HEK293 (cell line): ENCODE results near the gene TCEAL1.

Source experiments
- CTCF ChIA-PET: fragments of 350-600 bp; formaldehyde crosslinking; extraction: SDS; loops from one replicate; lab custom pipeline; 2021; ENCODE audit warnings: antibody characterized with exemption; lab: Yijun Ruan, JAX
- POLR2A ChIA-PET: fragments of 300-600 bp; formaldehyde crosslinking; extraction: SDS; loops from one replicate; lab custom pipeline; 2020; ENCODE audit warnings: antibody characterized with exemption, inconsistent platforms; lab: Yijun Ruan, JAX
- H3K27ac ChIP-seq: fragments of 200-500 bp; sonication (Bioruptor generic); 2 replicates; pipeline ENCODE4 v1.5.1; 2014; ENCODE audit warnings: low read depth, low read length, control low read depth, inconsistent platforms; ENCODE audit errors: extremely low read depth
- H3K36me3 ChIP-seq, 2 experiments: fragments of 200-500 bp in 1 of 2; sonication (Bioruptor generic) in 1 of 2; 1 replicate in 1 of 2; 2 replicates in 1 of 2; pipeline ENCODE4 v1.5.1; 2014 to 2017; ENCODE audit warnings: inconsistent platforms in 2 of 2, low read length in 2 of 2; ENCODE audit not compliant: control insufficient read depth in 2 of 2, insufficient read depth in 1 of 2
- H3K4me1 ChIP-seq: fragments of 200-500 bp; sonication (Bioruptor generic); 2 replicates; pipeline ENCODE4 v1.5.1; 2014; ENCODE audit warnings: mild to moderate bottlenecking, low read length, inconsistent platforms; ENCODE audit not compliant: control insufficient read depth, insufficient read depth
- H3K4me3 ChIP-seq: 2 replicates; pipeline ENCODE4 v1.5.1; 2011; ENCODE audit warnings: low read depth, mild to moderate bottlenecking, control low read depth, low read length, moderate library complexity
- H3K9me3 ChIP-seq: fragments of 200-500 bp; sonication (Bioruptor generic); 2 replicates; pipeline ENCODE4 v1.5.1; 2014; ENCODE audit warnings: low read depth, low read length, inconsistent platforms; ENCODE audit not compliant: control insufficient read depth, insufficient read depth
- GLIS2 ChIP-seq: fragments of 450-650 bp; formaldehyde crosslinking; IDR thresholded peaks from 2 replicates; pipeline ENCODE4 v1.5.1; 2016; ENCODE audit warnings: missing biosample characterization, missing genetic modification characterization
- HOXC10 ChIP-seq: sonication (generic); formaldehyde crosslinking; IDR thresholded peaks from 2 replicates; pipeline ENCODE4 v1.8.1; 2023; ENCODE audit warnings: mild to moderate bottlenecking, missing genetic modification reagents
- HOXD13 ChIP-seq: sonication (generic); formaldehyde crosslinking; IDR thresholded peaks from 2 replicates; pipeline ENCODE4 v1.8.0; 2022; ENCODE audit warnings: missing genetic modification reagents, borderline replicate concordance
- KLF1 ChIP-seq: fragments of 450-650 bp; formaldehyde crosslinking; IDR thresholded peaks from 2 replicates; pipeline ENCODE4 v1.5.1; 2016; ENCODE audit warnings: missing biosample characterization, missing genetic modification characterization
- KLF9 ChIP-seq: fragments of 450-650 bp; formaldehyde crosslinking; IDR thresholded peaks from 2 replicates; pipeline ENCODE4 v1.5.1; 2016; ENCODE audit warnings: missing biosample characterization, missing genetic modification characterization, low read depth
- RBAK ChIP-seq: fragments of 450-650 bp; formaldehyde crosslinking; IDR thresholded peaks from 2 replicates; pipeline ENCODE4 v1.5.1; 2016; ENCODE audit warnings: missing biosample characterization, missing genetic modification characterization
- TCF7L2 ChIP-seq: IDR thresholded peaks from 2 replicates; pipeline ENCODE4 v1.6.1; 2011; ENCODE audit warnings: low read depth, mild to moderate bottlenecking, inconsistent platforms, low read length, moderate library complexity, borderline replicate concordance
- TRIM28 ChIP-seq: IDR thresholded peaks from 2 replicates; pipeline ENCODE4 v1.6.1; 2011; ENCODE audit warnings: low read length, control low read depth, borderline replicate concordance
- WT1 ChIP-seq: fragments of 450-650 bp; formaldehyde crosslinking; IDR thresholded peaks from 2 replicates; pipeline ENCODE4 v1.5.1; 2016; ENCODE audit warnings: missing biosample characterization, missing genetic modification characterization
- ZFHX2 ChIP-seq: fragments of 450-650 bp; formaldehyde crosslinking; conservative IDR thresholded peaks from 2 replicates; pipeline ENCODE4 v1.5.1; 2016; ENCODE audit warnings: missing biosample characterization, missing genetic modification characterization
- ZNF155 ChIP-seq: fragments of 450-650 bp; formaldehyde crosslinking; IDR thresholded peaks from 2 replicates; pipeline ENCODE4 v1.5.1; 2016; ENCODE audit warnings: missing biosample characterization, missing genetic modification characterization
- ZNF175 ChIP-seq: fragments of 450-650 bp; formaldehyde crosslinking; IDR thresholded peaks from 2 replicates; pipeline ENCODE4 v1.5.1; 2016; ENCODE audit warnings: missing biosample characterization, missing genetic modification characterization
- ZNF280D ChIP-seq: fragments of 450-650 bp; formaldehyde crosslinking; IDR thresholded peaks from 2 replicates; pipeline ENCODE4 v1.5.1; 2016; ENCODE audit warnings: missing biosample characterization, missing genetic modification characterization
- ZNF302 ChIP-seq: fragments of 450-650 bp; formaldehyde crosslinking; IDR thresholded peaks from 2 replicates; pipeline ENCODE4 v1.5.1; 2016; ENCODE audit warnings: missing biosample characterization, missing genetic modification characterization, low read depth
- ZNF335 ChIP-seq: fragments of 450-650 bp; formaldehyde crosslinking; conservative IDR thresholded peaks from 2 replicates; pipeline ENCODE4 v1.5.1; 2016; ENCODE audit warnings: missing biosample characterization, missing genetic modification characterization
- ZNF350 ChIP-seq: fragments of 450-650 bp; formaldehyde crosslinking; IDR thresholded peaks from 2 replicates; pipeline ENCODE4 v1.5.0; 2017; ENCODE audit warnings: missing biosample characterization, mild to moderate bottlenecking, missing genetic modification characterization
- ZNF473 ChIP-seq: fragments of 450-650 bp; formaldehyde crosslinking; IDR thresholded peaks from 2 replicates; pipeline ENCODE4 v1.5.1; 2017; ENCODE audit warnings: missing biosample characterization, missing genetic modification characterization
- ZNF558 ChIP-seq: fragments of 450-650 bp; formaldehyde crosslinking; IDR thresholded peaks from 2 replicates; pipeline ENCODE4 v1.5.1; 2016; ENCODE audit warnings: missing biosample characterization, missing genetic modification characterization
- ZNF560 ChIP-seq: fragments of 450-650 bp; formaldehyde crosslinking; IDR thresholded peaks from 2 replicates; pipeline ENCODE4 v1.5.1; 2017; ENCODE audit warnings: missing biosample characterization, missing genetic modification characterization, borderline replicate concordance
- ZNF624 ChIP-seq: fragments of 450-650 bp; formaldehyde crosslinking; IDR thresholded peaks from 2 replicates; pipeline ENCODE4 v1.5.1; 2017; ENCODE audit warnings: missing biosample characterization, missing genetic modification characterization
- ZNF626 ChIP-seq: fragments of 450-650 bp; sonication (Bioruptor Pico); formaldehyde crosslinking; IDR thresholded peaks from 2 replicates; pipeline ENCODE4 v1.5.1; 2018; ENCODE audit warnings: missing biosample characterization, missing genetic modification characterization, inconsistent platforms
- ZNF629 ChIP-seq: fragments of 450-650 bp; formaldehyde crosslinking; IDR thresholded peaks from 2 replicates; pipeline ENCODE4 v1.5.1; 2017; ENCODE audit warnings: missing biosample characterization, missing genetic modification characterization
- ZNF664 ChIP-seq: fragments of 450-650 bp; formaldehyde crosslinking; IDR thresholded peaks from 2 replicates; pipeline ENCODE4 v1.5.1; 2016; ENCODE audit warnings: missing biosample characterization, missing genetic modification characterization
- ZNF677 ChIP-seq: fragments of 450-650 bp; IDR thresholded peaks from 2 replicates; pipeline ENCODE4 v1.5.0; 2018; ENCODE audit warnings: missing biosample characterization, mild to moderate bottlenecking, missing genetic modification characterization, moderate library complexity
- ZNF701 ChIP-seq: fragments of 450-650 bp; formaldehyde crosslinking; IDR thresholded peaks from 2 replicates; pipeline ENCODE4 v1.5.1; 2016; ENCODE audit warnings: missing biosample characterization, missing genetic modification characterization
- ZSCAN23 ChIP-seq: fragments of 450-650 bp; formaldehyde crosslinking; IDR thresholded peaks from 2 replicates; pipeline ENCODE4 v1.5.1; 2016; ENCODE audit warnings: missing biosample characterization, missing genetic modification characterization
- ZXDB ChIP-seq: fragments of 450-650 bp; formaldehyde crosslinking; IDR thresholded peaks from 2 replicates; pipeline ENCODE4 v1.5.1; 2016; ENCODE audit warnings: missing biosample characterization, missing genetic modification characterization
- TF ChIP-seq, protein P1 (sequence below): fragments of 450-650 bp; formaldehyde crosslinking; IDR thresholded peaks from 2 replicates; pipeline ENCODE4 v1.5.1; 2016; ENCODE audit warnings: missing biosample characterization, missing genetic modification characterization
- TF ChIP-seq, protein P2 (sequence below): fragments of 450-650 bp; formaldehyde crosslinking; IDR thresholded peaks from 2 replicates; pipeline ENCODE4 v1.5.1; 2016; ENCODE audit warnings: missing biosample characterization, missing genetic modification characterization, borderline replicate concordance
- TF ChIP-seq, protein P3 (sequence below): fragments of 450-650 bp; formaldehyde crosslinking; IDR thresholded peaks from 2 replicates; pipeline ENCODE4 v1.5.1; 2016; ENCODE audit warnings: missing biosample characterization, missing genetic modification characterization

The TCEAL1 gene

DNA sequence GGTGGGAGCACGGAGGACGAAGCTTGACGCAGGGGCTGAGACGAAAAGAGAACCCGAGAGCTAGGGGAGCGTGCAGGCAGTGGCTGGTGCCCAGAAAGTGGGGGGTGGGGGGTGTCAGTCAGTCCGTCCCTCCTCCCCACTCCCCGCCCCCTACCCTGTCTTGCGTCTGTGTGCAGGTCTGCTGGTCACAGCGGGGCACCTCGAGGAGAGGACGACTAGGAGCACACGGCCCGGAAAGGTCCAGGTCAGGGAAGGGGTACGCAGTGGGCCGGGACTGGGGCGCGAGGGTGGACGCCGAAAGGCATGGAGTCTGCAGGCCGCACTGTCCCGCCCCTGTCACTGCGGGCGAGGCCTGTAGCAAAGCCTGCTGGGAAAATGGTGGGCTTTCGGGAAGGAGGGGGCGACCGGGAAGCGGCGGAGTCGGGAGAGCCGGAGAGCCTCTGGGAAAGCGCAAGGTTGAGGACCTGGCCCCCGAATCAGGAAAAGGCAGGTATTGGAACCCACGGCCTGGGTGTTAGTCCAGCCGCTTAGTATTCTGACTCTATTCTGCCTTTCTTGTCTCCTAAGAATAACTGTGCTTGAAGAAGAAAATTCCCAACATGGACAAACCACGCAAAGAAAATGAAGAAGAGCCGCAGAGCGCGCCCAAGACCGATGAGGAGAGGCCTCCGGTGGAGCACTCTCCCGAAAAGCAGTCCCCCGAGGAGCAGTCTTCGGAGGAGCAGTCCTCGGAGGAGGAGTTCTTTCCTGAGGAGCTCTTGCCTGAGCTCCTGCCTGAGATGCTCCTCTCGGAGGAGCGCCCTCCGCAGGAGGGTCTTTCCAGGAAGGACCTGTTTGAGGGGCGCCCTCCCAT lies 769 bp downstream of the TCEAL1 start (continued):
- TF ChIP-seq ZNF560 (tag by site-specific recombination) (no peak), KLF9 (tag by site-specific recombination) (peak; percentile 84), ZNF664 (tag by site-specific recombination) (no peak), ZNF155 (no peak), TCF7L2 (no peak; the same call in 1 of the 2 replicates), ZNF558 (tag by site-specific recombination) (no peak), ZNF624 (tag by site-specific recombination) (no peak), ZNF350 (no peak), ZNF473 (tag by site-specific recombination) (no peak), ZNF629 (tag by site-specific recombination) (peak; percentile 18; the same call in 1 of the 2 replicates), ZNF626 (no peak), HOXC10 (CRISPR knock-in tag) (no peak), ZSCAN23 (tag by site-specific recombination) (no peak), KLF1 (peak; percentile 64), ZNF701 (no peak), ZFHX2 (peak; percentile 72; the same call in 1 of the 2 replicates), RBAK (tag by site-specific recombination) (no peak), ZNF280D (tag by site-specific recombination) (no peak)
- TF ChIP-seq, protein P1, sequence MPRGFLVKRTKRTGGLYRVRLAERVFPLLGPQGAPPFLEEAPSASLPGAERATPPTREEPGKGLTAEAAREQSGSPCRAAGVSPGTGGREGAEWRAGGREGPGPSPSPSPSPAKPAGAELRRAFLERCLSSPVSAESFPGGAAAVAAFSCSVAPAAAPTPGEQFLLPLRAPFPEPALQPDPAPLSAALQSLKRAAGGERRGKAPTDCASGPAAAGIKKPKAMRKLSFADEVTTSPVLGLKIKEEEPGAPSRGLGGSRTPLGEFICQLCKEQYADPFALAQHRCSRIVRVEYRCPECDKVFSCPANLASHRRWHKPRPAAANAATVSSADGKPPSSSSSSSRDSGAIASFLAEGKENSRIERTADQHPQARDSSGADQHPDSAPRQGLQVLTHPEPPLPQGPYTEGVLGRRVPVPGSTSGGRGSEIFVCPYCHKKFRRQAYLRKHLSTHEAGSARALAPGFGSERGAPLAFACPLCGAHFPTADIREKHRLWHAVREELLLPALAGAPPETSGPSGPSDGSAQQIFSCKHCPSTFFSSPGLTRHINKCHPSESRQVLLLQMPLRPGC (tag by site-specific recombination) = 0 out of 2 replicates have a peak, but pooled peaks have one; percentile 29

DNA sequence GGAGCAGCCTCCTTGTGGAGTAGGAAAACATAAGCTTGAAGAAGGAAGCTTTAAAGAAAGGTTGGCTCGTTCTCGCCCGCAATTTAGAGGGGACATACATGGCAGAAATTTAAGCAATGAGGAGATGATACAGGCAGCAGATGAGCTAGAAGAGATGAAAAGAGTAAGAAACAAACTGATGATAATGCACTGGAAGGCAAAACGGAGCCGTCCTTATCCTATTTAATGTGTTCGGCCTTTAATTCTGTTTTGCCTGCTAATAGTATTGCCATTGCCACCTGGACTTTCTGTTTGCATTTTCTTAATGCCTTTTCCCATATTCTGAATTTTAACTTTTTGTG lies 1.4 kb downstream of the TCEAL1 start:
- Histone ChIP-seq H3K4me3 (peak overlapping the region; percentile 73), H3K4me1 (peaks cover 4% of the 10 kb centered on the region; the same call in 1 of the 2 replicates), H3K27ac (peak overlapping the region; percentile 84), H3K9me3 (no peaks in the 10 kb centered on the region), H3K36me3 (peaks cover 0 to 5% of the 10 kb centered on the region in 2 experiments; a peak in 1 of 3 replicates)
- CTCF ChIA-PET = interaction anchor here (0.5 to 1.7 kb wide), 19 partner anchors 8 to 156 kb away, joined by 3 to 10 read pairs (median 4); partner anchors contain the start of gene TCEAL3
- POLR2A ChIA-PET = interaction anchor here (1.0 to 2.7 kb wide), 7 partner anchors 9 to 56 kb away, joined by 3 to 18 read pairs (median 3); partner anchors contain the start of genes MORF4L2 and TCEAL4
- no peak for TF ChIP-seq ZNF302 (tag by site-specific recombination)
- TF ChIP-seq WT1 (tag by site-specific recombination) = no peak
- no peak for TF ChIP-seq ZNF175 (tag by site-specific recombination)
- TF ChIP-seq TRIM28 = no peak
- TF ChIP-seq ZNF335 (tag by site-specific recombination) = peak; percentile 89
- TF ChIP-seq HOXD13 (CRISPR knock-in tag) = no peak
- TF ChIP-seq ZXDB = no peak
- no peak for TF ChIP-seq ZNF677 (tag by site-specific recombination)
- TF ChIP-seq, protein P2, sequence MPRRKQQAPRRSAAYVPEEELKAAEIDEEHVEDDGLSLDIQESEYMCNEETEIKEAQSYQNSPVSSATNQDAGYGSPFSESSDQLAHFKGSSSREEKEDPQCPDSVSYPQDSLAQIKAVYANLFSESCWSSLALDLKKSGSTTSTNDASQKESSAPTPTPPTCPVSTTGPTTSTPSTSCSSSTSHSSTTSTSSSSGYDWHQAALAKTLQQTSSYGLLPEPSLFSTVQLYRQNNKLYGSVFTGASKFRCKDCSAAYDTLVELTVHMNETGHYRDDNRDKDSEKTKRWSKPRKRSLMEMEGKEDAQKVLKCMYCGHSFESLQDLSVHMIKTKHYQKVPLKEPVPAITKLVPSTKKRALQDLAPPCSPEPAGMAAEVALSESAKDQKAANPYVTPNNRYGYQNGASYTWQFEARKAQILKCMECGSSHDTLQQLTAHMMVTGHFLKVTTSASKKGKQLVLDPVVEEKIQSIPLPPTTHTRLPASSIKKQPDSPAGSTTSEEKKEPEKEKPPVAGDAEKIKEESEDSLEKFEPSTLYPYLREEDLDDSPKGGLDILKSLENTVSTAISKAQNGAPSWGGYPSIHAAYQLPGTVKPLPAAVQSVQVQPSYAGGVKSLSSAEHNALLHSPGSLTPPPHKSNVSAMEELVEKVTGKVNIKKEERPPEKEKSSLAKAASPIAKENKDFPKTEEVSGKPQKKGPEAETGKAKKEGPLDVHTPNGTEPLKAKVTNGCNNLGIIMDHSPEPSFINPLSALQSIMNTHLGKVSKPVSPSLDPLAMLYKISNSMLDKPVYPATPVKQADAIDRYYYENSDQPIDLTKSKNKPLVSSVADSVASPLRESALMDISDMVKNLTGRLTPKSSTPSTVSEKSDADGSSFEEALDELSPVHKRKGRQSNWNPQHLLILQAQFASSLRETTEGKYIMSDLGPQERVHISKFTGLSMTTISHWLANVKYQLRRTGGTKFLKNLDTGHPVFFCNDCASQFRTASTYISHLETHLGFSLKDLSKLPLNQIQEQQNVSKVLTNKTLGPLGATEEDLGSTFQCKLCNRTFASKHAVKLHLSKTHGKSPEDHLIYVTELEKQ (tag by site-specific recombination) = no peak
- no peak for TF ChIP-seq ZNF701
- no peak for TF ChIP-seq GLIS2 (tag by site-specific recombination)
- TF ChIP-seq, protein P3, sequence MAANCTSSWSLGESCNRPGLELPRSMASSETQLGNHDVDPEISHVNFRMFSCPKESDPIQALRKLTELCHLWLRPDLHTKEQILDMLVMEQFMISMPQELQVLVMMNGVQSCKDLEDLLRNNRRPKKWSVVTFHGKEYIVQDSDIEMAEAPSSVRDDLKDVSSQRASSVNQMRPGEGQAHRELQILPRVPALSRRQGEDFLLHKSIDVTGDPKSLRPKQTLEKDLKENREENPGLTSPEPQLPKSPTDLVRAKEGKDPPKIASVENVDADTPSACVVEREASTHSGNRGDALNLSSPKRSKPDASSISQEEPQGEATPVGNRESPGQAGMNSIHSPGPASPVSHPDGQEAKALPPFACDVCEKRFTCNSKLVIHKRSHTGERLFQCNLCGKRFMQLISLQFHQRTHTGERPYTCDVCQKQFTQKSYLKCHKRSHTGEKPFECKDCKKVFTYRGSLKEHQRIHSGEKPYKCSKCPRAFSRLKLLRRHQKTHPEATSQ = no peak
